Esophagus (tissue), 2 donors: ENCODE results near the gene CUBN. TPM values are rescaled to one million over a fixed set of nuclear protein-coding genes. Genes with fewer than 3 reads are reported as not detected.

Source experiments
- H3K27ac ChIP-seq, 2 donors: one replicate each; pipeline ENCODE4 v1.5.1; 2013; ENCODE audit warnings: low read depth in 2 of 2, mild to moderate bottlenecking in 2 of 2, inconsistent platforms in 1 of 2, low read length in 1 of 2, moderate library complexity in 1 of 2
- H3K27me3 ChIP-seq, 2 donors: one replicate each; pipeline ENCODE4 v1.6.1; 2013; ENCODE audit warnings: low read length in 2 of 2, control low read depth in 1 of 2, mild to moderate bottlenecking in 1 of 2; ENCODE audit not compliant: insufficient read depth in 2 of 2, control insufficient read depth in 1 of 2
- H3K36me3 ChIP-seq, 2 donors: one replicate each; pipeline ENCODE4 v1.6.1; 2013; ENCODE audit warnings: low read length in 1 of 2; ENCODE audit not compliant: control insufficient read depth in 2 of 2, insufficient read depth in 2 of 2
- H3K4me1 ChIP-seq, 2 donors: one replicate each; pipeline ENCODE4 v1.6.1; 2013; ENCODE audit warnings: low read length in 1 of 2; ENCODE audit not compliant: control insufficient read depth in 2 of 2, insufficient read depth in 2 of 2
- H3K4me3 ChIP-seq, 2 donors: one replicate each; pipeline ENCODE4 v1.5.1; 2013; ENCODE audit warnings: low read length in 2 of 2, mild to moderate bottlenecking in 2 of 2, low read depth in 1 of 2, moderate library complexity in 1 of 2
- H3K9me3 ChIP-seq, 2 donors: one replicate each; pipeline ENCODE4 v1.6.1; 2013; ENCODE audit warnings: mild to moderate bottlenecking in 2 of 2, low read depth in 1 of 2, low read length in 1 of 2, moderate library complexity in 1 of 2; ENCODE audit not compliant: control insufficient read depth in 2 of 2, insufficient read depth in 1 of 2
- WGBS, 2 donors: extraction: QIAGEN DNeasy Blood & Tissue Kit; methylation state at CpG; one replicate each; pipeline ENCODE4 v1.1.7; 2013; 5-methylcytosine and 5-hydroxymethylcytosine counted together
- polyA plus RNA-seq, 2 donors: library from polyadenylated mRNA; stranded (reverse); fragments of 200-250 nt; gene quantifications; one replicate each; pipeline ENCODE4 v1.2.3, GENCODE V29; 2013
- donor health status: healthy with polysubstance abuse.
- donor health status: Bipolar disorder and iron deficiency.

Gene CUBN
- polyA plus RNA-seq, 2 donors: 0.16 to 0.22 TPM

- 89 to 96% methylated on average over 1 of the region's 1 CpG for WGBS, 2 donors
- H3K27ac ChIP-seq: no peak overlapping the region
- H3K4me1 ChIP-seq: no peaks in the 10 kb centered on the region
- H3K4me3 ChIP-seq: no peak overlapping the region
- peaks cover 0 to 2% of the 10 kb centered on the region in 2 donors for H3K36me3 ChIP-seq
- H3K27me3 ChIP-seq: no peaks in the 10 kb centered on the region
- H3K9me3 ChIP-seq: no peaks in the 10 kb centered on the region
Observed at GRCh38 chr10:16794005-16794404, 335.6 kb downstream of the CUBN start.

- Histone ChIP-seq H3K36me3 (peaks cover 0 to 2% of the 10 kb centered on the region in 2 donors), H3K9me3 (no peaks in the 10 kb centered on the region), H3K27me3 (no peaks in the 10 kb centered on the region), H3K4me1 (no peaks in the 10 kb centered on the region), H3K4me3 (no peak overlapping the region), H3K27ac (no peak overlapping the region)
- 82 to 84% methylated on average over 8 of the region's 8 CpGs for WGBS, 2 donors
Observed at GRCh38 chr10:16792675-16793074, 336.9 kb downstream of the CUBN start.

- WGBS, 2 donors: 72 to 76% methylated on average over 4 of the region's 4 CpGs
- no peak overlapping the region for H3K27ac ChIP-seq
- no peak overlapping the region for H3K4me3 ChIP-seq
- no peaks in the 10 kb centered on the region for H3K27me3 ChIP-seq
- no peaks in the 10 kb centered on the region for H3K4me1 ChIP-seq
- H3K36me3 ChIP-seq: peaks cover 0 to 2% of the 10 kb centered on the region in 2 donors
- no peaks in the 10 kb centered on the region for H3K9me3 ChIP-seq
Observed at GRCh38 chr10:16789765-16790164, 339.8 kb downstream of the CUBN start.

GRCh38 chr10:16789261-16789660, 340.4 kb downstream of the CUBN start:
- H3K27ac ChIP-seq: no peak overlapping the region
- H3K36me3 ChIP-seq: peaks cover 0 to 2% of the 10 kb centered on the region in 2 donors
- H3K4me3 ChIP-seq: no peak overlapping the region
- H3K27me3 ChIP-seq: no peaks in the 10 kb centered on the region
- no peaks in the 10 kb centered on the region for H3K9me3 ChIP-seq
- WGBS, 2 donors: 66 to 74% methylated on average over 7 of the region's 7 CpGs
- no peaks in the 10 kb centered on the region for H3K4me1 ChIP-seq

GRCh38 chr10:16788778-16789177, 340.8 kb downstream of the CUBN start:
- H3K4me1 ChIP-seq: no peaks in the 10 kb centered on the region
- peaks cover 0 to 2% of the 10 kb centered on the region in 2 donors for H3K36me3 ChIP-seq
- H3K9me3 ChIP-seq: no peaks in the 10 kb centered on the region
- no peaks in the 10 kb centered on the region for H3K27me3 ChIP-seq
- 79 to 81% methylated on average over 3 of the region's 3 CpGs for WGBS, 2 donors
- H3K27ac ChIP-seq: no peak overlapping the region
- H3K4me3 ChIP-seq: no peak overlapping the region

GRCh38 chr10:16788125-16788524, 341.5 kb downstream of the CUBN start:
- WGBS, 2 donors: 86 to 87% methylated on average over 6 of the region's 6 CpGs
- Histone ChIP-seq H3K9me3 (no peaks in the 10 kb centered on the region), H3K27me3 (no peaks in the 10 kb centered on the region), H3K36me3 (peaks cover 0 to 2% of the 10 kb centered on the region in 2 donors), H3K4me1 (no peaks in the 10 kb centered on the region), H3K4me3 (no peak overlapping the region), H3K27ac (no peak overlapping the region)

- 87 to 89% methylated on average over 12 of the region's 12 CpGs for WGBS, 2 donors
Observed at GRCh38 chr10:16787361-16787791, 342.2 kb downstream of the CUBN start.

GRCh38 chr10:16780338-16780880, 349.2 kb downstream of the CUBN start:
- 78% methylated on average over 7 of the region's 7 CpGs for WGBS, 2 donors
- Histone ChIP-seq H3K27ac (no peak overlapping the region), H3K4me1 (peaks cover 0 to 2% of the 10 kb centered on the region in 2 donors), H3K36me3 (no peaks in the 10 kb centered on the region), H3K27me3 (no peaks in the 10 kb centered on the region), H3K9me3 (no peaks in the 10 kb centered on the region), H3K4me3 (no peak overlapping the region)

More at GRCh38 chr10:16787361-16787791, 342.2 kb downstream of the CUBN start:
- peaks cover 0 to 2% of the 10 kb centered on the region in 2 donors for H3K36me3 ChIP-seq
- no peaks in the 10 kb centered on the region for H3K4me1 ChIP-seq
- H3K9me3 ChIP-seq: no peaks in the 10 kb centered on the region
- H3K4me3 ChIP-seq: no peak overlapping the region
- no peak overlapping the region for H3K27ac ChIP-seq
- no peaks in the 10 kb centered on the region for H3K27me3 ChIP-seq

GRCh38 chr10:16779384-16779915, 350.2 kb downstream of the CUBN start:
- no peak overlapping the region for H3K27ac ChIP-seq
- no peaks in the 10 kb centered on the region for H3K9me3 ChIP-seq
- WGBS, 2 donors: 53 to 57% methylated on average over 6 of the region's 6 CpGs
- H3K4me1 ChIP-seq: peaks cover 0 to 2% of the 10 kb centered on the region in 2 donors
- no peak overlapping the region for H3K4me3 ChIP-seq
- H3K36me3 ChIP-seq: no peaks in the 10 kb centered on the region
- H3K27me3 ChIP-seq: no peaks in the 10 kb centered on the region
